ENCODE measurements around the gene SH3YL1. TPM values are rescaled to one million over a fixed set of nuclear protein-coding genes. Genes with fewer than 3 reads are reported as not detected.

Gene SH3YL1
- total RNA-seq, 1 donor from 2014 or later: 20.1 TPM

GRCh38 chr2:193141-193671 lies 70.6 kb downstream of the SH3YL1 start:
- Mint-ChIP-seq H3K9me3 (peaks cover 3% of the 10 kb centered on the region), H3K4me3 (no peak overlapping the region), H3K27me3 (ENCODE audit: insufficient read depth) (no peaks in the 10 kb centered on the region), H3K27ac (no peak overlapping the region), H3K36me3 (ENCODE audit: low read depth) (no peaks in the 10 kb centered on the region), H3K4me1 (ENCODE audit: low read depth) (no peaks in the 10 kb centered on the region)
- intact Hi-C loops (cut with micrococcal nuclease): no loop called here
- DNase-seq (ENCODE audit: low spot score): no peak

- no peaks in the 10 kb centered on the region for H3K27me3 Mint-ChIP-seq (ENCODE audit: insufficient read depth)
- no peak overlapping the region for H3K4me3 Mint-ChIP-seq
- no peak for DNase-seq (ENCODE audit: low spot score)
- H3K9me3 Mint-ChIP-seq: peaks cover 15% of the 10 kb centered on the region
- intact Hi-C loops (cut with micrococcal nuclease): no loop called here
- no peak overlapping the region for H3K27ac Mint-ChIP-seq
- no peaks in the 10 kb centered on the region for H3K4me1 Mint-ChIP-seq (ENCODE audit: low read depth)
- no peaks in the 10 kb centered on the region for H3K36me3 Mint-ChIP-seq (ENCODE audit: low read depth)
Observed at GRCh38 chr2:191311-192190, 72.3 kb downstream of the SH3YL1 start.

- Mint-ChIP-seq H3K9me3 (peaks cover 36% of the 10 kb centered on the region), H3K4me3 (no peak overlapping the region), H3K27ac (no peak overlapping the region), H3K4me1 (ENCODE audit: low read depth) (no peaks in the 10 kb centered on the region), H3K36me3 (ENCODE audit: low read depth) (no peaks in the 10 kb centered on the region), H3K27me3 (ENCODE audit: insufficient read depth) (no peaks in the 10 kb centered on the region)
- intact Hi-C loops (cut with micrococcal nuclease): no loop called here
- DNase-seq (ENCODE audit: low spot score): no peak
Observed at GRCh38 chr2:187825-188224, 76.0 kb downstream of the SH3YL1 start.

GRCh38 chr2:185221-185620 lies 78.6 kb downstream of the SH3YL1 start:
- Mint-ChIP-seq H3K36me3 (ENCODE audit: low read depth) (no peaks in the 10 kb centered on the region), H3K4me1 (ENCODE audit: low read depth) (no peaks in the 10 kb centered on the region), H3K27me3 (ENCODE audit: insufficient read depth) (no peaks in the 10 kb centered on the region), H3K4me3 (no peak overlapping the region), H3K9me3 (peaks cover 38% of the 10 kb centered on the region), H3K27ac (no peak overlapping the region)
- DNase-seq (ENCODE audit: low spot score): no peak
- intact Hi-C loops (cut with micrococcal nuclease): no loop called here

- intact Hi-C loops (cut with micrococcal nuclease): no loop called here
- Mint-ChIP-seq H3K4me3 (no peak overlapping the region), H3K27me3 (ENCODE audit: insufficient read depth) (no peaks in the 10 kb centered on the region), H3K9me3 (peaks cover 38% of the 10 kb centered on the region), H3K27ac (no peak overlapping the region), H3K36me3 (ENCODE audit: low read depth) (no peaks in the 10 kb centered on the region), H3K4me1 (ENCODE audit: low read depth) (no peaks in the 10 kb centered on the region)
- DNase-seq (ENCODE audit: low spot score): no peak
Observed at GRCh38 chr2:184695-185094, 79.1 kb downstream of the SH3YL1 start.

GRCh38 chr2:182509-183122 lies 81.2 kb downstream of the SH3YL1 start:
- Mint-ChIP-seq H3K27me3 (ENCODE audit: insufficient read depth) (peaks cover 5% of the 10 kb centered on the region), H3K27ac (no peak overlapping the region), H3K4me1 (ENCODE audit: low read depth) (peaks cover 3% of the 10 kb centered on the region), H3K9me3 (peaks cover 30% of the 10 kb centered on the region), H3K36me3 (ENCODE audit: low read depth) (peaks cover 2% of the 10 kb centered on the region), H3K4me3 (no peak overlapping the region)
- intact Hi-C loops (cut with micrococcal nuclease): no loop called here
- no peak for DNase-seq (ENCODE audit: low spot score)

- Mint-ChIP-seq H3K9me3 (peaks cover 17% of the 10 kb centered on the region), H3K36me3 (ENCODE audit: low read depth) (peaks cover 3% of the 10 kb centered on the region), H3K27ac (no peak overlapping the region), H3K27me3 (ENCODE audit: insufficient read depth) (peaks cover 10% of the 10 kb centered on the region), H3K4me3 (no peak overlapping the region), H3K4me1 (ENCODE audit: low read depth) (peaks cover 26% of the 10 kb centered on the region)
- intact Hi-C loops (cut with micrococcal nuclease): no loop called here
- no peak for DNase-seq (ENCODE audit: low spot score)
Observed at GRCh38 chr2:180311-180710, 83.5 kb downstream of the SH3YL1 start.

GRCh38 chr2:179886-180285 lies 83.9 kb downstream of the SH3YL1 start:
- H3K36me3 Mint-ChIP-seq (ENCODE audit: low read depth): peaks cover 3% of the 10 kb centered on the region
- no peak overlapping the region for H3K27ac Mint-ChIP-seq
- H3K9me3 Mint-ChIP-seq: peaks cover 14% of the 10 kb centered on the region
- peaks cover 30% of the 10 kb centered on the region for H3K4me1 Mint-ChIP-seq (ENCODE audit: low read depth)
- peaks cover 13% of the 10 kb centered on the region for H3K27me3 Mint-ChIP-seq (ENCODE audit: insufficient read depth)
- H3K4me3 Mint-ChIP-seq: no peak overlapping the region
- intact Hi-C loops (cut with micrococcal nuclease): no loop called here
- DNase-seq (ENCODE audit: low spot score): no peak

- H3K36me3 Mint-ChIP-seq (ENCODE audit: low read depth): peaks cover 3% of the 10 kb centered on the region
- H3K27ac Mint-ChIP-seq: no peak overlapping the region
- no peak overlapping the region for H3K4me3 Mint-ChIP-seq
- H3K9me3 Mint-ChIP-seq: peaks cover under 1% of the 10 kb centered on the region
- peaks cover 18% of the 10 kb centered on the region for H3K27me3 Mint-ChIP-seq (ENCODE audit: insufficient read depth)
- H3K4me1 Mint-ChIP-seq (ENCODE audit: low read depth): peaks cover 30% of the 10 kb centered on the region
- intact Hi-C loops (cut with micrococcal nuclease): no loop called here
- DNase-seq (ENCODE audit: low spot score): no peak
Observed at GRCh38 chr2:177733-178132, 86.1 kb downstream of the SH3YL1 start.

GRCh38 chr2:176917-177316 lies 86.9 kb downstream of the SH3YL1 start:
- no peak overlapping the region for H3K27ac Mint-ChIP-seq
- no peaks in the 10 kb centered on the region for H3K9me3 Mint-ChIP-seq
- H3K36me3 Mint-ChIP-seq (ENCODE audit: low read depth): peaks cover 3% of the 10 kb centered on the region
- H3K4me3 Mint-ChIP-seq: no peak overlapping the region
- peaks cover 18% of the 10 kb centered on the region for H3K27me3 Mint-ChIP-seq (ENCODE audit: insufficient read depth)
- H3K4me1 Mint-ChIP-seq (ENCODE audit: low read depth): peaks cover 30% of the 10 kb centered on the region
- intact Hi-C loops (cut with micrococcal nuclease): no loop called here
- no peak for DNase-seq (ENCODE audit: low spot score)

- peak; percentile 31 for DNase-seq (ENCODE audit: low spot score)
- intact Hi-C loops (cut with micrococcal nuclease): no loop called here
- H3K27ac Mint-ChIP-seq: no peak overlapping the region
- H3K27me3 Mint-ChIP-seq (ENCODE audit: insufficient read depth): peaks cover 18% of the 10 kb centered on the region
- H3K4me3 Mint-ChIP-seq: peak overlapping the region; percentile 62
- H3K36me3 Mint-ChIP-seq (ENCODE audit: low read depth): peaks cover 3% of the 10 kb centered on the region
- H3K4me1 Mint-ChIP-seq (ENCODE audit: low read depth): peaks cover 30% of the 10 kb centered on the region
- H3K9me3 Mint-ChIP-seq: no peaks in the 10 kb centered on the region
Observed at GRCh38 chr2:175880-176820, 87.7 kb downstream of the SH3YL1 start.

GRCh38 chr2:175161-175786 lies 88.6 kb downstream of the SH3YL1 start:
- Mint-ChIP-seq H3K27ac (no peak overlapping the region), H3K27me3 (ENCODE audit: insufficient read depth) (peaks cover 18% of the 10 kb centered on the region), H3K36me3 (ENCODE audit: low read depth) (peaks cover 3% of the 10 kb centered on the region), H3K4me3 (peak overlapping the region; percentile 62), H3K9me3 (no peaks in the 10 kb centered on the region), H3K4me1 (ENCODE audit: low read depth) (peaks cover 30% of the 10 kb centered on the region)
- intact Hi-C loops (cut with micrococcal nuclease): no loop called here
- DNase-seq (ENCODE audit: low spot score): no peak
